ENCODE data around the gene ATP6V1A. TPM values are rescaled to one million over a fixed set of nuclear protein-coding genes. Genes with fewer than 3 reads are reported as not detected.

ATP6V1A gene
- total RNA-seq, 4 donors from 2014 or later: 21.9 to 47.2 (median 33.3) TPM

DNA sequence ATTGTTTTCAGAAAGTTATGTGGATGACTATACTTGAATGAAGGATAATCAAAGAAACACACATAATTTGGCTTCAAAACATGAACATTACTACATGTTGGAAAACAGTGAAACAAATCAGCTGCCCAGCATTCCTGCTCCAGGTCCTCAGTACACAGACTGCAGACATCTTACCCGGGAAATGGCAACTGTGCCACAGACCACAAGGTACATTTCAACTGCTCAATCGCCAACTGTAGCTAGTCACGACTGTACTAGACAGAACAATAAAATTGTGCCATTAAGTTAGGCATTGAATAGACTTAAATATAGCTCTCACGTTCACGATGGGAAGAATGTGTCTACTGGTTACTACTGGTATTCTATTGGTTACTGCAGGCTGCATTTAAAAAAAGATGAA, 5.7 kb upstream of the ATP6V1A start:
- Histone ChIP-seq H3K4me1 (peaks cover 14 to 74% (median 31%) of the 10 kb centered on the region in 4 donors), H3K27ac (no peak overlapping the region), H3K27me3 (no peaks in the 10 kb centered on the region), H3K4me3 (no peak overlapping the region), H3K36me3 (no peaks in the 10 kb centered on the region), H3K9me3 (no peaks in the 10 kb centered on the region)
- TF ChIP-seq EP300 (IDR thresholded peaks at IDR 0.05; ENCODE audit: low read depth) (no peak), POLR2AphosphoS5 (IDR thresholded peaks at IDR 0.05) (no peak), CTCF (IDR thresholded peaks at IDR 0.05) (no peak), POLR2A (IDR thresholded peaks at IDR 0.05) (no peak)
- intact Hi-C loops (cut with DNase I; ENCODE audit: low total_unique reads): loop anchor here (10.0 kb wide), 1 partner anchor 436 kb away; no protein-coding TSS in a partner anchor
- in situ Hi-C loops (cut with MboI; ENCODE audit: low pct_ligation_motif_present in 1 of 4, low pct_unique_long_range_greater_than_20kb in 1 of 4, low sequenced_read_pairs in 3 of 4): loop anchor here in 2 of 4 donors (10.0 to 25.0 kb wide), 2 partner anchors 46 to 321 kb away; partner anchors contain the start of genes CCDC191 (in 1 of the 2), QTRT2 (in 1 of the 2) and USF3 (in 1 of the 2)
- WGBS, 2 donors (ENCODE audit: low coverage in 1 of 2): 46 to 51% methylated on average over 5 of the region's 5 CpGs
- DNase-seq: no peak

GRCh38 chr3:113741620-113742019, 5.2 kb upstream of the ATP6V1A start:
- H3K9me3 ChIP-seq: no peaks in the 10 kb centered on the region
- DNase-seq: no peak
- in situ Hi-C loops (cut with MboI; ENCODE audit: low pct_ligation_motif_present in 1 of 4, low pct_unique_long_range_greater_than_20kb in 1 of 4, low sequenced_read_pairs in 3 of 4): loop anchor here in 2 of 4 donors (10.0 to 25.0 kb wide), 2 partner anchors 47 to 321 kb away; partner anchors contain the start of genes CCDC191 (in 1 of the 2), QTRT2 (in 1 of the 2) and USF3 (in 1 of the 2)
- H3K36me3 ChIP-seq: no peaks in the 10 kb centered on the region
- intact Hi-C loops (cut with DNase I; ENCODE audit: low total_unique reads): loop anchor here (10.0 kb wide), 1 partner anchor 437 kb away; no protein-coding TSS in a partner anchor
- no peak overlapping the region for H3K4me3 ChIP-seq
- no peak overlapping the region for H3K27ac ChIP-seq
- 34 to 38% methylated on average over 1 of the region's 1 CpG for whole genome bisulfite sequencing, 2 donors (ENCODE audit: low coverage in 1 of 2)
- H3K4me1 ChIP-seq: peaks cover 14 to 69% (median 30%) of the 10 kb centered on the region in 4 donors
- TF ChIP-seq CTCF (IDR thresholded peaks at IDR 0.05) (no peak), POLR2AphosphoS5 (IDR thresholded peaks at IDR 0.05) (no peak)
- H3K27me3 ChIP-seq: no peaks in the 10 kb centered on the region

GRCh38 chr3:113743006-113743630, 3.7 kb upstream of the ATP6V1A start:
- no peak overlapping the region for H3K4me3 ChIP-seq
- H3K27me3 ChIP-seq: no peaks in the 10 kb centered on the region
- no peak for DNase-seq
- no peaks in the 10 kb centered on the region for H3K36me3 ChIP-seq
- TF ChIP-seq POLR2A (IDR thresholded peaks at IDR 0.05) (no peak), EP300 (IDR thresholded peaks at IDR 0.05; ENCODE audit: low read depth) (no peak), POLR2AphosphoS5 (IDR thresholded peaks at IDR 0.05) (no peak), CTCF (IDR thresholded peaks at IDR 0.05) (no peak)
- no peaks in the 10 kb centered on the region for H3K9me3 ChIP-seq
- WGBS, 2 donors (ENCODE audit: low coverage in 1 of 2): 51 to 52% methylated on average over 7 of the region's 7 CpGs
- in situ Hi-C loops (cut with MboI; ENCODE audit: low pct_ligation_motif_present in 1 of 4, low pct_unique_long_range_greater_than_20kb in 1 of 4, low sequenced_read_pairs in 3 of 4) (loop anchor here in 2 of 4 donors (10.0 to 25.0 kb wide), 2 partner anchors 48 to 319 kb away; partner anchors contain the start of genes CCDC191 (in 1 of the 2), QTRT2 (in 1 of the 2) and USF3 (in 1 of the 2)), intact Hi-C loops (cut with DNase I; ENCODE audit: low total_unique reads) (loop anchor here (10.0 kb wide), 1 partner anchor 438 kb away; no protein-coding TSS in a partner anchor)
- H3K4me1 ChIP-seq: peaks cover 21 to 59% (median 36%) of the 10 kb centered on the region in 4 donors
- peak overlapping the region in 1 of 4 donors; percentile 1 for H3K27ac ChIP-seq

GRCh38 chr3:113744941-113745755, 1.7 kb upstream of the ATP6V1A start:
- peak; percentile 81 for DNase-seq
- 1 to 2% methylated on average over 20 to 35 of the region's 35 CpGs for WGBS, 2 donors (ENCODE audit: low coverage in 1 of 2)
- H3K9me3 ChIP-seq: no peaks in the 10 kb centered on the region
- H3K4me3 ChIP-seq: peak overlapping the region; percentile 75 to 89 (median 83)
- intact Hi-C loops (cut with DNase I; ENCODE audit: low total_unique reads): loop anchor here (10.0 kb wide), 1 partner anchor 440 kb away; no protein-coding TSS in a partner anchor
- in situ Hi-C loops (cut with MboI; ENCODE audit: low pct_ligation_motif_present in 1 of 4, low pct_unique_long_range_greater_than_20kb in 1 of 4, low sequenced_read_pairs in 3 of 4): loop anchor here in 2 of 4 donors (10.0 to 25.0 kb wide), 2 partner anchors 50 to 317 kb away; partner anchors contain the start of genes CCDC191 (in 1 of the 2), QTRT2 (in 1 of the 2) and USF3 (in 1 of the 2)
- TF ChIP-seq POLR2AphosphoS5 (IDR thresholded peaks at IDR 0.05) (peak; percentile 19 to 70 (median 58)), CTCF (IDR thresholded peaks at IDR 0.05) (peak; percentile 37 to 72 (median 59)), POLR2A (IDR thresholded peaks at IDR 0.05) (peak; percentile 36), EP300 (IDR thresholded peaks at IDR 0.05; ENCODE audit: low read depth) (no peak)
- peaks cover 22 to 61% (median 42%) of the 10 kb centered on the region in 4 donors for H3K4me1 ChIP-seq
- H3K27ac ChIP-seq: peak overlapping the region; percentile 95 to 99 (median 97)
- no peaks in the 10 kb centered on the region for H3K36me3 ChIP-seq
- H3K27me3 ChIP-seq: no peaks in the 10 kb centered on the region
